Retina (tissue), 1 donor: ENCODE measurements around the gene SIDT2.
A peak's percentile ranks its signal among the peaks of the same experiment; 100 is the strongest.

Experiments used
- DNase-seq: peaks from one replicate; pipeline ENCODE4 v3.0.0-alpha.2; 2016

SIDT2 gene

GRCh38 chr11:117223741-117224689 is 45.5 kb downstream of the SIDT2 start:
- DNase-seq, result no peak

DNA sequence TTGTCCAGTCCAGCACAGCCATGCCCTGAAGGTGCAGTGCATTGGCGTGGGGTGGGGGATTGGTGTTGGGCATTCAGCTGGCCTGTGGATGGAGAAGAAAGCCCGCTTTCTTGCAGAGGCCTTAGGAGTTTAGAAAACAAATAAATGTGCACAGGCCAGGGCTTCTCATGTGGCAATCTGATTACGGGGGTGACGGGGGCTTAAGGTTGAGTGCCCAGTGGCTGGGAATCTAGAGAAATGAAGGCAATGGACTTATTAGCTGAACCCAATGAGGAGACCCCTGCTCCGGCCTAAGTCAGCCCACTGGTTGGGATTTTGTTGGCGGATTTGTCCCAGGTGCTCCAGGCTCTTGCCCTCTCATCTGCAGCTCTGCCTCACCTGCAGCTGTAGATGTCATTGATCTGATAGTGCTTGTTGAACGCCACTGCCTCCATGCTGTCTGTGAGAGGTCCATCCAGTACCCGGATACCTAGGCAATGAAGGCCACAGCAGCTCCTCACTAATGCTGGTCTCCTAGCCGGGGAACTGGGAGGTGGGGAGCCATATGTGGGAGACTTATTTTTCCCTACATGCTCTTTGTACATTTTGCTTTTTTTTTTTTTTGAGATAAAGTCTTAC is 47.1 kb downstream of the SIDT2 start:
- DNase-seq, result no peak

DNA sequence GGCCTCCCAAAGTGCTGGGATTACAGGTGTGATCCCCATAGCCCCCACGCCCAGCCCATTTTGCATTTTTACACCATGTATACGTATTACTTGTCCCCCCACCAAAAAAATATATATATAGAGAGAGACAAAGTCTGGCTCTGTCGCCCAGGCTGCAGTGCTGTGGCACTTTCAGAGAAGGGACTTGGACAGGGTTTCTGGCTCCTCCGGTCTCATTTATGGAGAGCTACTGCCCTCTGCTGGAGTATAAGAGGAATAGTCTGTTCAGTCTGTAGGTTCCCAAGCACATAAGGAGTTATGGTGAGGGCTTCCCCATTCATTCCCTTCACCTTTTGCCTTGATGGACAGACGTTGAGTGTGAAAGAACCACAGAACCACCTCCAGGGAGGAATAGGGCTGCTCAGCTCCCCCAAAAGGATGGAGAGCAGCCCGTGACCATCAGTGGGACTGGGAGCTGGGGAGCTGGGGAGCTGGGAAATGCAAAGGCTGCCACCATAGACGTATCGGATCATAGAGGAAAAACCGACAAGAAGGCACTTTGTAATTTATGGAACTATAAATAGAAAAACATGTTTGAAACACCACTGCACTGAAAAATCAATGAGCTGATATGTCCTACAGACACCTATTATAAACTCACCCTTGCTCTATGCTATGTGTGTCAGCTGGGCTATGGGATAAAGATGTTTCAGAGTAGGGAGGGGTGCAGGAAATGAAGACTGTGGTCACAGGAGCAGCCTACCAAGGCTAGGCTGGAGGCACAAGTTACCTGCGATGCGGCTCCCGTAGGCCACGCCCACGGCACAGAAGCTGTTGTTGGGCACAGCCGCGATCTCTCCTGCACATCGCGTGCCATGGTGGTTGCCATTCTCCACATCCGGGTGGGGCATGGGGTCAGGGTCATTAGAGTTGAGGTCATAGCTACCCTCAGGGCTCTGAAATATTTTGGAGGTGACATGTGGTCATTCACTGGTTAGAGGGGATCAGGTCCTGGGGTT is 48.1 kb downstream of the SIDT2 start:
- peak; percentile 58 for DNase-seq

DNA sequence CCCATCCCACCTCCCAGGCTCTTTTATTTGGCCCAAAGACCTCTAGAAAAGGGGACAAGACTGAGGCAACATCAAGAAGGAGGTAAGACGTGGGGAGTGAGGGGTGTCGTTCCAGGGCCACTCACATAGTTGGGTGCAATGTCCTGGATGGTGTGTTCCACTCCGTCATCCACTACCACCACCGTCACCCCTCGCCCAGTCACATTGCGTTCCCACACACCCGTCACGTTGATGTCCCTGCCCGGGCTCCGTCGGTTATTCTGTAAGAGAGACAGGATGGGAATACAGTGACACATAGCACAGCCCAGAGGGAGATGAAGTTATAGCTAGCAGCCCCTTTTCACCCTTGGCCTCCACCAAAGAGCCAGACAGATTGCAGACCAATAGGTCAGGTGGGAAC is 49.5 kb downstream of the SIDT2 start:
- DNase-seq, result no peak

DNA sequence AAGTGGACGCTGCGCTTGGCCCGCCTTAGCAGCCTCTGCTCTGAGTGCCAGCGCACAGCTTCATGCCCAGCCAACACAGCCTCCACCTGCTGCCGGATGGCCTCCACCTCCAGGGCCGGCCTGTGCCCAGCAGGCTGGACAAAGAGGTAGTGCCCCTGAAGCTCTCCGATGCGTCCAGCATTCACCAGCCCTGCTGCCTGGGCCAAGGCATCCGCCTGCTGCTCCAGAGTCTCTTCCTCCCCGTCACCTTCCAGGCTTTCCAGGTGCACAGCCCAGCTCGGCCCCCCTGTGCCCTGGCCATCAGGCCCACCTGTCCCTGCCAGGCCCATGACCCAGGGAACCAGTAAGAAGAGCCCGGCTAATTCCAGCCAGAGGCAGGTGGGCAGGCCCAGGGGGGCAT is 50.9 kb downstream of the SIDT2 start:
- DNase-seq, result no peak

- no peak for DNase-seq
Measured at GRCh38 chr11:117229931-117230285, 51.4 kb downstream of the SIDT2 start.

- no peak for DNase-seq
Measured at GRCh38 chr11:117230286-117230961, 51.9 kb downstream of the SIDT2 start.

GRCh38 chr11:117230999-117231841 is 52.7 kb downstream of the SIDT2 start:
- no peak for DNase-seq

GRCh38 chr11:117231842-117232091 is 53.2 kb downstream of the SIDT2 start, which contains the start of gene PCSK7:
PCSK7 (minus strand) TSS chr11:117232073; CDS start chr11:117229844, 2,229 bp downstream.
- no peak for DNase-seq

DNA sequence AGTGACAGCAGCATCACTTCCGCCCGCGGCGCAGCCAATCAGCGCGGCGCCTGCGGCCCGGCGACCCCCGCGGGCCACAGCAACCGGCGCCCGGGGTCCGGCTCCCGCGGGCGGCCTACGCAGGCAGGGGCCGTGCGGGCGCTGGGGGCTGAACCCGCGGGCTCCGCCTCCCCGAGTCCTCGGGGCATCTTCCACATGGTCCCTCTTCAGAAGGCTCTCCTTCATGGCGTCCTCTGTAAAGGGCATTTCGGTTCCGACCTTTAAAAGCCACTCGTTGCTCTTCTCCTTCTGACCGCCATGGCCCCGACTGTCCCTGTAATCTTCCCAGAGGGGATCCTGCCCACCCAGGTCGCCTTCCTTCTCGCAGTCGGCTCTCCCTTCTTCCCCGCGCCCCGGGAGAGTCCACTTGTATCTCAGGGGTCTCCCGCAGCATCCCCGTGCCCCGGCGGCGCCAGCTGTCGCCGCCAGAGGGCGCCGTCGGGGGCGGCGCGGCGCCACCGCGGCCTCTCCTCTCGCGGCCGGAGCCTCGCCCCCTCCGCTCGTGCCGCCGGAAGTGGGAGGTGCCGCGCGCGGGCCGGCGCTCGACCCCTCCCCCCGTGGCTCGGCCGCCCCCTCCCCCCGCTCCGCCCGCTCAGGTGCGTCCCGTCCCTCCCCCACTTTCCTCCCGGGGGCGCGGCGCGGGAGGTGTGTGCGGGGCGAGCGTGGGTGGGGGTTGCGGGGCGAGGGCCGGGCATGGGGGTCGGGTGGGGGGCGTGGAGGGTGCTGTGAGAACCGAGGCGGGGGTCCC is 53.7 kb downstream of the SIDT2 start, which contains the start of gene RNF214:
Gene RNF214 (plus strand): TSS at position 580 of the 787 bp plus-strand sequence. CDS start 1,602 bp downstream, outside the sequence.
- DNase-seq, result peak; percentile 95

DNA sequence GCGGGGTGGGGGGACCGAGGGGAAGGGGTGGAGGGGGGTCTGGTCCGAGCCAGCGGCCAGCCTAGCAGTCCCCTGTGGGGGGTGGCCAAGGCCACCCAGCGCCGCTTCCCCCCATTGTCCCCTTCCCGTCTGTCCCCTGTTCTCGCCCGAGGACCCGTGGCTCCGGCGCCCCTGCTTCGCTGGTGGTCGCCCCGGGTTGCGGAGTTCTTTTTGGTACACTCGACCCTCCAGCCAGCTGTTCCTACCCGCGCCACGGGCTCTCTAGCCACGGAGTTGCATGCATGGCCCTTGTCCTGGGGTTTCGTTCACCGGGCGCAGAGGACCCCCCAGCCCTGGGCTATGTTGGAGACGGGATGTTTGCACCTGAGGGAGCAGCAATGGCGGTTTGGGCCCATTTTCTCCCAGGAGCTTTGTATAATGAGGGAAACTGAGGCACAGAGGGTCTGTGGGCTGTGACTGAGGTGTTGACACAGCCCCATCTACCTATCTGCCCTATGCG is 54.4 kb downstream of the SIDT2 start:
- peak; percentile 40 for DNase-seq

GRCh38 chr11:117238221-117238620 is 59.7 kb downstream of the SIDT2 start:
- DNase-seq, result no peak

- no peak for DNase-seq
Measured at GRCh38 chr11:117239295-117239694, 60.8 kb downstream of the SIDT2 start.
